ENCODE results near the gene TJAP1.
"Not testable (repeated sequence)": the region's sequence is repeated elsewhere in the genome, so short reads cannot be mapped to it uniquely, and the experiment has no call there.

The TJAP1 gene

GRCh38 chr6:43505718-43506117 is 28.3 kb downstream of the TJAP1 start:
- DNase-seq: no peak

DNA sequence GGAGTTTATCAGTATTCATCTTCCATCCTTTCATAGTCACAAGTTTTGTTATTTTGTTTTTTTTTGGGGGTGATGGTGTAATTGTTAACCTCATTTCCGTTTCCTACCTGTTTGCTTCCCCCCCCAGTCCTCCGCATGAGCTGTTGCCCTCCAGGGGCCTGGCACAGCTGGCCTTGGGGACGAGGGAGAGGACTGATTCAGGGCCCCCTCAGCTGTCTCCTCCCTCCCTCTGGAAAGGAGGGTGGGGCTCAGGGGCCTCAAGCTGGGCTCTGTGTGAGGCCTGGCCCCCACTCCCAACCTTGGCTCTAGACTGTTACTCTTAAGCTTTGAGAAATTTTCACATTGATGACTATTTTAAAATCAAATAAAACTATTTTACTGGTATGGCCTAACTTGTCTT is 28.8 kb downstream of the TJAP1 start:
- no peak for DNase-seq

DNA sequence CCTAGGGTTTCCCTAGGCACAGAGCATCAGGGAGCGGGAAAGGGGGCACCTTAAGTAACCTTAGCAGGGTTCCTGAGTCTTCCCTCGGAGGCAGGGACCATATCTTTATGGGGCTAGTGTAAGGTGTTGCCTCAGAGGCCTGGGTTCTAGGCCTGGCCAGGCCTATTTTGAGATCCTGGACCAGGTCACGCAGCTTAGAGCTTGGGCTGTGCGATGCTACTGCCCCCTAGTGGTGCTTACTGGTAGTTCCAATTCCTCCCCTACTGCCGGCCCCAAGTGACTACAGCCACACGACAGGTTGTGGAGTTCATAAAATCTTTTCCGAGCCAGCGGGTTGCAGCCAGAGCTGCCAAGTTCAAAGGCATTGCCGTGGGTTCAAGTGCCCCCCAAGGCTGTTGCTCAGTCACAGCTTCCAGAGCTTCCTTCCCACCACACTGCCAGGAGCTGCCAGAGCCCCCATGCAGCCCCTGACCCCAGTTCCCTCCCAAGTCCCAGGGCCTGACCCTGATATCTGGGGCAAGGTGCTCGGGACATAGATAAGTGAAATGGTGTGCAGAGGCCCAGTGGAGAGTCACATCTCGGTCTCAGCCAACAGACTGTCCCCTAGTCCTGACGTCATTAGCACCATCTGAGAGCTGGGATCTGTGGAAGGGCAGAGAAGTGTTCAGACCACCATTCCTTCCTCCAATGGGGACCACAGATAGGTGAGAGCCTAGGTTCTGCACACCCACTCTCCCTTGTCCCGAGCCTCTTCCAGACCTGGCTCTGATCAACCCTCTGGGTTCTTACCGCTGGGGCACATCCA is 29.5 kb downstream of the TJAP1 start:
- DNase-seq: peak; percentile 88

DNA sequence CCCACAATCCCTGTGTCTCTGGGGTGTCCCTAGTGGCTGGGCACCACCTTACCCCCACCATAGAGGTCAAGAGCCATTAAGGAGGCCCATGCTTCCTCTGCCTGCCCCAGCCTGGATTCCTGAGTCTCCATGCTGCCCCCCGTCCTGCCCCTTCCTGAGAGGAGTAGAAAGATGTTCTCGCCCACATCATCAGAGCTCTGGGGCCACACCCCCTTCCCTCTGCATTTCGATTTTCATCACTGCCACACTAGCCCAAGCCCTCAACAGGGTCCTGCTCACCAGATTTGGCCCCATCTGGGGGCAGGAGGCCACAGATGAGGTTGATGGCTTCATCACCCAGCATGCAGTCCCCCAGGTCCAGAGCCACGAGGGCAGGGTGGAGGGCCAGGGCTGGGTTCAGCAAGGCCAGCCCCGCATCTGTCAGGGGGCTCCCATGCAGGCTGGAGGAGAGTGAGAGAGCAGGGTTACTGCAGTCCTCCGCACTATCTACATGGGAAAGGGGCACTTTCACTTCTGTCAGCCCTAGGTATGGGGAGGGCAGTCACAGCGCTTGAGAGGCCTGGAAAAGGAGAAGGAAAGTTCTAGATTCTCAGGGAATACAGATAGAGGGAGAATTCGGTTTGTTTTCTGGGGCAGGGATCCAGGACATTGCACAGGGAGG is 31.2 kb downstream of the TJAP1 start:
- no peak for DNase-seq

DNA sequence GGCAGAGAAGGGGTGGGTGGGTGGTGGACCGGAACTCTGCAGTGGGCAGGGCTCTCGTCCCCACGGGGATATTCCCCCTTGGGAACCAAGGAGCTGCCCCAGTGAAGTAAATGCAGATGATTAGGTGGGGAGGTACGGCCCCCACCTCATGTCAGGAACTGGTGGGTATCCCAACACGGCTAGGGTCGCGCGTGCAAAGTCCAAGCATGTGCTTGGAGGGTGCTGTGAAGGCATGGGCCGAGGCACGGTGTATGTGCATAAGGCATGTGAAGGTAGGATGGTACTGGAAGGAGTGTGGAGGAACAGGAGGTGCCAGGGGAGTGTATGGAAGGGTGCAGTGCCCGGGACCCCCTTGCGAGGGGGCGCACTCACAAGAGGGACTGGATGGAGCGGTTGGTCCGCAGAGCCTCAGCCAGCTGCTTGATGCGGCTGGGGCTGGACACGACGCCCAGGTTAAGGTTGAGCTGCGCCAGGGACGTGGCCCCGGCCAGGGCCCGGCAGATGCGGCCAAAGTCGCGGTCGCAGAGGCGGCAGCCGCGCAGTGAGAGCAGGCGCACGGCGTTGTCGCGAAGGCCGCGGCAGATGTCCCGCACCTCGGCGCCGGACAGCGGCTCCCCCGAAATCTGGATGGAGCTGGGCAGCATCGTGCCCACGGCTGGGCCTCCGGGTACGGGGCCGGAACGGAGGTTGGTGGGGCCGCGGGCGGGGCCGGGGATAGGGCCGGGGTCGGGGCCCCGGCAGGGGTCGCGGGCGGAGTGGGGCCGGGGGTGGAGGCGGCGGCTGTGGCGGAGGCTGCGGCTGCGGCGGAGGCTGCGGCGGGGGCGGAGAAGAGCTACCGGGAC is 32.0 kb downstream of the TJAP1 start:
- no peak for DNase-seq

- DNase-seq: peak; percentile 91
Observed at GRCh38 chr6:43509984-43510826, 32.8 kb downstream of the TJAP1 start, which contains the start of gene LRRC73. TSS of gene LRRC73 (minus strand) at chr6:43510346. CDS start at chr6:43509785, 561 bp downstream.

- DNase-seq: no peak
Observed at GRCh38 chr6:43510827-43511163, 33.4 kb downstream of the TJAP1 start.

- DNase-seq: no peak
Observed at GRCh38 chr6:43511824-43512415, 34.5 kb downstream of the TJAP1 start.

GRCh38 chr6:43515808-43516207 is 38.4 kb downstream of the TJAP1 start:
- DNase-seq: no peak

DNA sequence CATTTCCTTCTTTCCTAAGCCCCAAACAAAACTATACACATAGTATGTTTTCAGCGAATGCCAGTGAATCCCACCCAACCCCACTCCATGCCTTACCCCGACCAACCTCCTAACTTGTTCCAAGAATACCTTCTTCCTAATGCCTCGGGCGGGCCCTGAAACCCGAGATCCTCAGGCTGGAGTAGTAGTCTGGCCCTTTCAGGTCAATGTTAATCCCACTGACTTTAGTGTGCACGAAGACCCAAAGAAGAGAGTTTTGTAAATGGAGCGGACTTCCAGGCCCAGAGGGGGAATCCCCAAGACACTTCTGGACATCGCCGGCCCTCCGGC is 39.0 kb downstream of the TJAP1 start:
- DNase-seq: no peak

DNA sequence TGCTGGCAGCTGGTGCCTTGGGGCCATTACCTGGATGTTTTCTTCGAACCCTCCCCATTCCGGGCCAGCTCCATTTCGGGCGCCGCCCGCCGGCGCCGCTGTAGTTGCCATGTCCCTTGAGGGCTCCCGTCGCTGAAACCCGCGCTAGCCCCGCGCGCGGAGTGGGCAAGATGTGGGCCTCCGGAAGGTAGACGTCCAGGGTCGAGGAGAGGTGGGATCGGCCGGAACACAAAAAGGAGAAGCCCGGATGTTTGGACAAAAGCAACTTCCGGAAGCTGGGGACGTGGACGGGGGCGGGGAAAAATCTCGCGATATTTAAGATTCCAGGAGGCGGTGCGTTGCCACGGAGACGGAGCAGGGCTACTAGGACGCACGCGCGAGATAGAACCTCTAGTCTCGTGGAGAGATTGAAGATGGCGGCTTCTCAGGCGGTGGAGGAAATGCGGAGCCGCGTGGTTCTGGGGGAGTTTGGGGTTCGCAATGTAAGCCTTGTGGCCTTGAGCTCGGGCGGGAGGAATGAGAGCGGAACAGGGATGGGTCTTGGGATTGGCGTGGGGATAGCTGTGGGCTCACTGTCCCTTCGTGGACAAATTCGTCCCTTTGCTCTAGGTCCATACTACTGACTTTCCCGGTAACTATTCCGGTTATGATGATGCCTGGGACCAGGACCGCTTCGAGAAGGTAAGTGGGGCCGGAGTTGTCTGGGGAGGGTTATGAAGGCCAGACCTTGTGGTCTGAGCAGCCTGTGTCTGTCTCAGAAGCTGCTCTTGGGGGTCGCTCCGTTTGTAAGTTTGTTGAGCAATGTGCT is 39.5 kb downstream of the TJAP1 start, which contains the start of the genes POLR1C and YIPF3:
Gene POLR1C, plus strand, starts transcription at position 393 of the 808 bp plus-strand sequence. Its CDS starts 21 bp downstream, at position 414.
Gene YIPF3, minus strand, starts transcription at position 230 of the 808 bp plus-strand sequence. Its CDS starts 119 bp downstream, at position 111.
- peak; percentile 98 for DNase-seq

DNA sequence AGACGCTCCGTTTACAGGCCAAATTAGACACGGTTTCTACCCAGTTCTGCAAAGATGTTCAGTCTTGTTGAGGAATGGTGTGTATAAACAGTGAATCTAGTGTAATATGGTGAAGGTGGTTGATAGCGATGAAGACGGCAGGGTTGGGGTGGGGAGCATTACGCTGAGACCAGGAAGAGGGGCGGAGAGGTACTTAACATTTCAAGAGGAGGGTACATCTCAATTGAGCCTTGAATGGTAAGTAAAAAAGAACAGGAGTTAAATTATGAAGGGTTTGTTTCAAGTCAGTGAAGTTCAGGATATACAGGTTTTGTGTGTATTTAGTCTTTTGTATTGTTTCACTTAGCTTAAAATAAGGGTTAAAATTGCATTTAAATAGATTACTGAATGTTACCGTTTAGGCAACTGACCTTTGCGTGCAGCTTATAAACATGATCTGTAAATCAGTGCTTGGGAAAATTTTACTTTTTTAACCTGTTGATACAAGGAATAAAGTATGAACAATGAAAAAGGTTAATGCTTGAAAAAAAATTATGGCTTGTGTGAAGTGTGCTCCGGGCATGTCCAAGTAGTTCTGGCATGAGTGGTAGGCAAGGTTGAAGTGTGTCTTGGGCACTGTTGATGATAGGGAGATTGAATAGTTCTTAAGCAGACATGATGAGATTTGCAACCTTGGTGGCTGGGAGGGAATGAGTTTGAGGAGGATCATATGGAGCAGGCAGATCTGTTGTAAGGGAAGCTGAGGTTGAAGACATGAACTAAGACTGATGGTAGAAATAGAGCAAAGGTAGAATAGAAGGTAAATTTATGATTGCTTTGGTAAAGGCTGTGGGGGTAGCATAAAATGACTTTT is 40.4 kb downstream of the TJAP1 start:
- DNase-seq: no peak

- no peak for DNase-seq
Observed at GRCh38 chr6:43520097-43520496, 42.7 kb downstream of the TJAP1 start.

GRCh38 chr6:43521836-43522235 is 44.5 kb downstream of the TJAP1 start:
- DNase-seq: no peak

- DNase-seq: no peak
Observed at GRCh38 chr6:43522547-43523261, 45.3 kb downstream of the TJAP1 start.

- DNase-seq: no peak
Observed at GRCh38 chr6:43523284-43523683, 45.9 kb downstream of the TJAP1 start.

DNA sequence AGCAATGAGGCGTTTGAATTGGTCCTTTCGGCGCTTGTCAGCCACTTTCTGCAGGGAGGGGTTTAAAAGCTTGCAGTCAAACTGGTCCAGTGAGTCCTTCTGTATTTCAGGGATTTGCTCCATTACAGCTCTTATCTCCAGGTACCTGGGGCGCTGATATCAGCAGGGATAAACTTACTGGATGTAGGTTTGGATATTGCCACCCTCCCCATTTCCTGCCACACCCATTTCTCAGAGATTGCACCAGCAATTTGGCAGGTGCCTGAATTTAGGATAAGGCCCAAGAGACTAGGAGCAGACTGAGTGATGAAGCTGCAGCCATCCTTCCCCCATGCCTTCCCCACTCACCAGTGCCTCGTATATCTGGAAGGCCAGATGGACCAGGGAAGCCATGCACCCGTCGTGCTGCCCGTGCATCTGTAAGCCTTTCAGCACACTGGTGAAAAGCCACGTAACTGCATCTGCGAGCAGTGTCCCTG is 47.2 kb downstream of the TJAP1 start:
- no peak for DNase-seq

- no peak for DNase-seq
Observed at GRCh38 chr6:43532201-43532600, 54.8 kb downstream of the TJAP1 start.

DNA sequence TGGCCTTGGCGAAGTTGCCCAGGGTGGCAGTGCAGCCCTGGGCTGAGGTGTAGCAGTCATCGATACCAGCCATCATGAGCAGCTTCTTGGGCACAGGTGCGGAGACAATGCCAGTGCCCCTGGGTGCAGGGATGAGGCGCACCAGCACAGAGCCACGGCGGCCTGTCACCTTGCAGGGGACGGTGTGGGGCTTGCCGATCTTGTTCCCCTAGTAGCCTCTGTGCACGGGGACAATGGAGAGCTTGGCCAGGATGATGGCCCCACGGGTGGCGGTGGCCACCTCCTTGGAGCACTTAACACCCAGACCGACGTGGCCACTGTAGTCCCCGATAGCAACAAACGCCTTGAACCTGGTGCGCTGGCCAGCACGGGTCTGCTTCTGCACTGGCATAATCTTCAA is 61.6 kb downstream of the TJAP1 start:
- not testable (repeated sequence) for DNase-seq
